ENCODE data around the gene FANCC. TPM values are rescaled to one million over a fixed set of nuclear protein-coding genes. Genes with fewer than 3 reads are reported as not detected.

The FANCC gene
- total and polyA plus RNA-seq, 2 of the 8 experiments (the other 6 are each of a cell fraction or from before 2014, with no cell fraction given): 7.8 to 15.2 TPM

GRCh38 chr9:95155220-95155619 lies 162.3 kb downstream of the FANCC start:
- H3K23me2 ChIP-seq (ENCODE audit: low read depth, low read length): no peaks in the 10 kb centered on the region
- H4K20me1 ChIP-seq (replicated peaks in 1 of 2; ENCODE audit: control insufficient read depth in 1 of 2, insufficient read depth in 2 of 2, low read length in 2 of 2): peaks cover 0 to 2% of the 10 kb centered on the region in 2 experiments
- H3K27me3 ChIP-seq (replicated peaks in 1 of 4; ENCODE audit: control insufficient read depth in 3 of 4, extremely low read depth in 1 of 4, insufficient read depth in 3 of 4, low read length in 3 of 4): no peaks in the 10 kb centered on the region
- DNase-seq (ENCODE audit: low read depth in 1 of 2, low spot score in 2 of 2): no peak
- no peak overlapping the region for H3K9ac ChIP-seq (replicated peaks in 1 of 4; ENCODE audit: extremely low read depth in 1 of 4, low read depth in 3 of 4, low read length in 3 of 4)
- H3K56ac ChIP-seq (replicated peaks; ENCODE audit: insufficient read length, low read depth, low read length): no peak overlapping the region
- no peak for FAIRE-seq
- no peak overlapping the region for H2BK120ac ChIP-seq (replicated peaks; ENCODE audit: low read depth, low read length)
- no peak overlapping the region for H4K8ac ChIP-seq (ENCODE audit: extremely low read depth, insufficient read depth, low read length)
- H3K4ac ChIP-seq (replicated peaks; ENCODE audit: insufficient read length, low read depth, low read length): no peak overlapping the region
- H2BK20ac ChIP-seq (ENCODE audit: low read length): no peak overlapping the region
- no peak overlapping the region for H3K14ac ChIP-seq (ENCODE audit: insufficient read length)
- no peak overlapping the region for H3K23ac ChIP-seq (ENCODE audit: insufficient read length)
- no peak overlapping the region for H2AFZ ChIP-seq (ENCODE audit: low read length)
- no peaks in the 10 kb centered on the region; a peak in 1 of 7 replicates for H3K4me1 ChIP-seq (replicated peaks in 1 of 4; ENCODE audit: control insufficient read depth in 3 of 4, insufficient read depth in 4 of 4, low read length in 3 of 4)
- no peak overlapping the region for H3K27ac ChIP-seq (ENCODE audit: low read depth, low read length)
- H3K79me1 ChIP-seq (ENCODE audit: low read depth, low read length): no peaks in the 10 kb centered on the region
- TF ChIP-seq SIX5 (IDR thresholded peaks at IDR 0.05; ENCODE audit: low read depth, low read length) (no peak), RBBP5 (IDR thresholded peaks at IDR 0.05; ENCODE audit: borderline replicate concordance, low read depth, low read length) (no peak), SUZ12 (IDR thresholded peaks at IDR 0.05; ENCODE audit: low read length) (no peak), EGR1 (IDR thresholded peaks at IDR 0.05; ENCODE audit: borderline replicate concordance, low read depth, low read length) (no peak), JUND (IDR thresholded peaks at IDR 0.05; ENCODE audit: low read length) (no peak), ATF2 (IDR thresholded peaks at IDR 0.05; ENCODE audit: low read length) (no peak)
- no peak overlapping the region for H2BK5ac ChIP-seq (ENCODE audit: low read depth, low read length)
- H2AK5ac ChIP-seq (ENCODE audit: low read depth, low read length): no peak overlapping the region
- no peaks in the 10 kb centered on the region for H3K36me3 ChIP-seq (ENCODE audit: control insufficient read depth in 2 of 4, insufficient read depth in 4 of 4, low read length in 3 of 4)
- POLR2A ChIA-PET (ENCODE audit: partially characterized antibody): interaction anchor here (0.6 kb wide), 1 partner anchor 69 kb away, joined by 5 read pairs; no protein-coding TSS in a partner anchor
- no peaks in the 10 kb centered on the region for H3K79me2 ChIP-seq (ENCODE audit: control insufficient read depth in 1 of 2, insufficient read depth in 2 of 2, low read length in 2 of 2)
- H3K4me3 ChIP-seq (ENCODE audit: extremely low read depth in 1 of 4, insufficient read depth in 2 of 4, low read depth in 3 of 4, low read length in 4 of 4): no peak overlapping the region
- H2BK12ac ChIP-seq (ENCODE audit: low read depth, low read length): no peak overlapping the region
- no peak overlapping the region for H3K18ac ChIP-seq (ENCODE audit: extremely low read depth, low read length)
- CTCF ChIA-PET (ENCODE audit: partially characterized antibody): interaction anchor here (0.6 to 4.8 kb wide), 5 partner anchors 12 to 486 kb away, joined by 3 to 23 read pairs (median 3); no protein-coding TSS in a partner anchor
- no peaks in the 10 kb centered on the region for H3K9me3 ChIP-seq (ENCODE audit: insufficient read depth in 2 of 2, low read depth in 1 of 2, low read length in 1 of 2)
- no peak overlapping the region for H3K4me2 ChIP-seq (ENCODE audit: insufficient read depth in 1 of 2, low read depth in 2 of 2, low read length in 2 of 2)
- WGBS, 2 experiments (ENCODE audit: extremely low coverage in 1 of 2, insufficient coverage in 1 of 2, insufficient read length in 1 of 2, insufficient replicate concordance in 2 of 2, low coverage in 1 of 2, low lambda C conversion rate in 2 of 2, missing lambda C conversion rate in 1 of 2): 71% methylated on average over 1 of the region's 3 CpGs; no CpG with 5 or more reads in 1 of the 2 experiments
- H4K5ac ChIP-seq (ENCODE audit: insufficient read length, low read depth, low read length): no peak overlapping the region
- no peak overlapping the region for H4K91ac ChIP-seq (replicated peaks; ENCODE audit: insufficient read length, low read length)
- no peak overlapping the region for H2BK15ac ChIP-seq (ENCODE audit: low read length)
